DND-41 (cell line): ENCODE data around the gene C10orf105.

Experiments
- ATAC-seq: fragments of 200-7000 bp; cut with Tn5 transposase; 3 replicates; pipeline ENCODE4 v1.9.1; 2021; ENCODE audit warnings: low read depth; ENCODE audit not compliant: insufficient read depth
- DNase-seq: peaks from one replicate; pipeline ENCODE4 v3.0.0-alpha.2; 2020
- H2AFZ ChIP-seq: 2 replicates; pipeline ENCODE4 v1.6.0; 2012; ENCODE audit warnings: low read depth, low read length
- H3K27ac ChIP-seq: 2 replicates; pipeline ENCODE4 v1.5.1; 2012; ENCODE audit warnings: low read length, inconsistent platforms
- H3K27me3 ChIP-seq: fragments of 200-600 bp; sonication (generic); 2 replicates; pipeline ENCODE4 v1.6.0; 2012; ENCODE audit warnings: low read length, mild to moderate bottlenecking, inconsistent platforms; ENCODE audit not compliant: insufficient read depth, poor library complexity
- H3K36me3 ChIP-seq: 2 replicates; pipeline ENCODE4 v1.5.1; 2012; ENCODE audit warnings: low read length, inconsistent platforms; ENCODE audit not compliant: insufficient read depth
- H3K4me1 ChIP-seq: 2 replicates; pipeline ENCODE4 v1.5.1; 2012; ENCODE audit warnings: mild to moderate bottlenecking, low read length; ENCODE audit not compliant: insufficient read depth
- H3K4me2 ChIP-seq: 2 replicates; pipeline ENCODE4 v1.6.0; 2012; ENCODE audit warnings: mild to moderate bottlenecking, moderate library complexity, low read length, inconsistent platforms; ENCODE audit not compliant: insufficient read depth
- H3K4me3 ChIP-seq, 2 experiments: fragments of 200-600 bp in 1 of 2; shearing (Covaris generic) in 1 of 2; 2 replicates each; pipeline ENCODE4 v1.5.1; 2012 to 2016; ENCODE audit warnings: inconsistent platforms in 2 of 2, low read length in 2 of 2, mild to moderate bottlenecking in 2 of 2, low read depth in 1 of 2, moderate library complexity in 1 of 2
- H3K79me2 ChIP-seq: 2 replicates; pipeline ENCODE4 v1.6.0; 2012; ENCODE audit warnings: low read length, inconsistent platforms; ENCODE audit not compliant: insufficient read depth
- H3K9ac ChIP-seq: 2 replicates; pipeline ENCODE4 v1.6.0; 2012; ENCODE audit warnings: low read depth, mild to moderate bottlenecking, inconsistent platforms, low read length, moderate library complexity
- H3K9me3 ChIP-seq: 2 replicates; pipeline ENCODE4 v1.5.1; 2012; ENCODE audit warnings: low read length, moderate library complexity, mild to moderate bottlenecking, inconsistent platforms; ENCODE audit not compliant: insufficient read depth, severe bottlenecking
- H4K20me1 ChIP-seq: 2 replicates; pipeline ENCODE4 v1.6.0; 2012; ENCODE audit warnings: low read length; ENCODE audit not compliant: insufficient read depth
- CTCF ChIP-seq: IDR thresholded peaks from 2 replicates; pipeline ENCODE4 v1.5.1; 2012; ENCODE audit warnings: borderline replicate concordance, low read length, moderate library complexity, mild to moderate bottlenecking; ENCODE audit not compliant: poor library complexity, severe bottlenecking; ENCODE audit errors: extremely low read depth
- EZH2 ChIP-seq: IDR thresholded peaks from 3 replicates; pipeline ENCODE4 v1.6.1; 2012; ENCODE audit warnings: borderline replicate concordance, low read depth, mild to moderate bottlenecking, moderate library complexity, low read length, inconsistent platforms; ENCODE audit not compliant: severe bottlenecking

The C10orf105 gene

DNA sequence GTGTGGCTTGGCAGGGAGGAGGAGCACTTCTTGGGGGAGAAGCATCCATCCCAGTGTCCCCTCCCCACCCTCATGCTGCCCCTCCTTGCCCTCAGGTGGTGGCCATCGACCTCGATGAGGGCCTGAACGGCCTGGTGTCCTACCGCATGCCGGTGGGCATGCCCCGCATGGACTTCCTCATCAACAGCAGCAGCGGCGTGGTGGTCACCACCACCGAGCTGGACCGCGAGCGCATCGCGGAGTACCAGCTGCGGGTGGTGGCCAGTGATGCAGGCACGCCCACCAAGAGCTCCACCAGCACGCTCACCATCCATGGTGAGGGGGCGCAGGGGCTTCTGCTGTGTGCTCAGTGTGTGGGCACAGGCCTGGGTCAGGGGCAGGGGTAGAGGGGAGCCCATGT lies 14.8 kb downstream of the C10orf105 start:
- H3K9ac ChIP-seq = no peak overlapping the region
- no peak overlapping the region for H3K27ac ChIP-seq
- DNase-seq (no peak), ATAC-seq (no peak)
- H3K4me2 ChIP-seq = no peak overlapping the region
- H3K36me3 ChIP-seq = no peaks in the 10 kb centered on the region
- no peaks in the 10 kb centered on the region for H3K79me2 ChIP-seq
- no peak overlapping the region for H2AFZ ChIP-seq
- H3K27me3 ChIP-seq = no peaks in the 10 kb centered on the region
- TF ChIP-seq EZH2 (no peak), CTCF (no peak)
- H3K9me3 ChIP-seq = no peaks in the 10 kb centered on the region
- H4K20me1 ChIP-seq = no peaks in the 10 kb centered on the region; the same call in 1 of the 2 replicates
- no peak overlapping the region for H3K4me3 ChIP-seq
- no peaks in the 10 kb centered on the region for H3K4me1 ChIP-seq

DNA sequence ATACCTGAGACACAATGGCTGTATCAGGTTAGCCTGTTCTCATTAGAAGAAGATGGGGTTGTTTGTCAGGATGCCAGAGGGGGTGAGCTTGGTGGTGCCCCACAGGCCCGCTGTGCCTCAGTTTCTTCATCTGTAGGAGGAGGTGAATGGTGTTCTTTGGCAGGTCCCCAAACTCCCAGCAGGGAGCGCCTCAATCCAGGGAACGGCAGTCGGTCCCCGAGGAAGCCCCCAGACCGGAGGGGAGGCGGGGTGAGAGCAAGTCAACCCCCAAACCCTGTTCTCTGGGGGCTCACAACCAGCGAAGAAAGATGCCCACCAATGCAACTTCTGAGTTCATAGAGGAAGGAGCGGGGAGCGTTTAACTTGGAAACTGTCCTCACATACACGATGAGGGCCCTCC lies 16.0 kb downstream of the C10orf105 start:
- ATAC-seq = no peak
- no peak overlapping the region for H3K4me2 ChIP-seq
- no peak for DNase-seq
- H3K9me3 ChIP-seq = no peaks in the 10 kb centered on the region
- H3K4me3 ChIP-seq = no peak overlapping the region
- H3K9ac ChIP-seq = no peak overlapping the region
- H3K27me3 ChIP-seq = no peaks in the 10 kb centered on the region
- H3K4me1 ChIP-seq = no peaks in the 10 kb centered on the region
- TF ChIP-seq CTCF = peak; percentile 37
- TF ChIP-seq EZH2 = no peak
- no peak overlapping the region for H2AFZ ChIP-seq
- H4K20me1 ChIP-seq = no peaks in the 10 kb centered on the region; the same call in 1 of the 2 replicates
- no peaks in the 10 kb centered on the region for H3K36me3 ChIP-seq
- H3K27ac ChIP-seq = no peak overlapping the region
- H3K79me2 ChIP-seq = no peaks in the 10 kb centered on the region

- no peak overlapping the region for H3K27ac ChIP-seq
- TF ChIP-seq EZH2 = no peak
- TF ChIP-seq CTCF = no peak
- H3K27me3 ChIP-seq = no peaks in the 10 kb centered on the region
These were observed 18.0 kb downstream of the C10orf105 start for GRCh38 chr10:71701496-71702132.

More at GRCh38 chr10:71701496-71702132, 18.0 kb downstream of the C10orf105 start:
- H3K4me2 ChIP-seq = no peak overlapping the region
- H3K36me3 ChIP-seq = no peaks in the 10 kb centered on the region
- no peak for DNase-seq
- H3K9ac ChIP-seq = no peak overlapping the region
- H4K20me1 ChIP-seq = no peaks in the 10 kb centered on the region; the same call in 1 of the 2 replicates
- ATAC-seq = no peak
- H3K79me2 ChIP-seq = no peaks in the 10 kb centered on the region
- H3K9me3 ChIP-seq = no peaks in the 10 kb centered on the region
- H3K4me3 ChIP-seq = no peak overlapping the region
- H2AFZ ChIP-seq = no peak overlapping the region
- no peaks in the 10 kb centered on the region for H3K4me1 ChIP-seq
